ENCODE results near the gene PCDH9. TPM values are rescaled to one million over a fixed set of nuclear protein-coding genes. Genes with fewer than 3 reads are reported as not detected.

PCDH9 gene
- total RNA-seq, 1 donor from 2014 or later: 33.8 TPM

GRCh38 chr13:66506051-66506777 lies 723.9 kb downstream of the PCDH9 start:
- no peaks in the 10 kb centered on the region for H3K36me3 Mint-ChIP-seq (ENCODE audit: unreplicated experiment)
- H3K27ac Mint-ChIP-seq (ENCODE audit: unreplicated experiment): peak overlapping the region; percentile 83
- DNase-seq (ENCODE audit: extremely low spot score, unreplicated experiment): no peak
- H3K4me1 Mint-ChIP-seq (ENCODE audit: unreplicated experiment): peaks cover 35% of the 10 kb centered on the region
- peaks cover 3% of the 10 kb centered on the region for H3K9me3 Mint-ChIP-seq (ENCODE audit: unreplicated experiment)
- no peak for TF ChIP-seq CTCF (IDR thresholded peaks at IDR 0.05)
- no peaks in the 10 kb centered on the region for H3K27me3 Mint-ChIP-seq (ENCODE audit: unreplicated experiment)
- no peak overlapping the region for H3K4me3 Mint-ChIP-seq (ENCODE audit: unreplicated experiment)

- Mint-ChIP-seq H3K9me3 (ENCODE audit: unreplicated experiment) (no peaks in the 10 kb centered on the region), H3K4me3 (ENCODE audit: unreplicated experiment) (no peak overlapping the region), H3K27ac (ENCODE audit: unreplicated experiment) (no peak overlapping the region), H3K4me1 (ENCODE audit: unreplicated experiment) (peaks cover 37% of the 10 kb centered on the region), H3K36me3 (ENCODE audit: unreplicated experiment) (no peaks in the 10 kb centered on the region), H3K27me3 (ENCODE audit: unreplicated experiment) (no peaks in the 10 kb centered on the region)
- TF ChIP-seq CTCF (IDR thresholded peaks at IDR 0.05): no peak
- DNase-seq (ENCODE audit: extremely low spot score, unreplicated experiment): no peak
Observed at GRCh38 chr13:66503890-66504289, 726.2 kb downstream of the PCDH9 start.

GRCh38 chr13:66501181-66501580 lies 729.0 kb downstream of the PCDH9 start:
- peaks cover 5% of the 10 kb centered on the region for H3K9me3 Mint-ChIP-seq (ENCODE audit: unreplicated experiment)
- no peak for DNase-seq (ENCODE audit: extremely low spot score, unreplicated experiment)
- peaks cover 21% of the 10 kb centered on the region for H3K4me1 Mint-ChIP-seq (ENCODE audit: unreplicated experiment)
- H3K27ac Mint-ChIP-seq (ENCODE audit: unreplicated experiment): peak overlapping the region; percentile 56
- H3K27me3 Mint-ChIP-seq (ENCODE audit: unreplicated experiment): no peaks in the 10 kb centered on the region
- H3K36me3 Mint-ChIP-seq (ENCODE audit: unreplicated experiment): peaks cover 5% of the 10 kb centered on the region
- H3K4me3 Mint-ChIP-seq (ENCODE audit: unreplicated experiment): no peak overlapping the region
- no peak for TF ChIP-seq CTCF (IDR thresholded peaks at IDR 0.05)

GRCh38 chr13:66492479-66492878 lies 737.7 kb downstream of the PCDH9 start:
- Mint-ChIP-seq H3K4me1 (ENCODE audit: unreplicated experiment) (peaks cover 31% of the 10 kb centered on the region), H3K27ac (ENCODE audit: unreplicated experiment) (no peak overlapping the region), H3K36me3 (ENCODE audit: unreplicated experiment) (no peaks in the 10 kb centered on the region), H3K9me3 (ENCODE audit: unreplicated experiment) (no peaks in the 10 kb centered on the region), H3K27me3 (ENCODE audit: unreplicated experiment) (no peaks in the 10 kb centered on the region), H3K4me3 (ENCODE audit: unreplicated experiment) (no peak overlapping the region)
- peak; percentile 24 for TF ChIP-seq CTCF (IDR thresholded peaks at IDR 0.05)
- no peak for DNase-seq (ENCODE audit: extremely low spot score, unreplicated experiment)

- Mint-ChIP-seq H3K36me3 (ENCODE audit: unreplicated experiment) (no peaks in the 10 kb centered on the region), H3K27me3 (ENCODE audit: unreplicated experiment) (no peaks in the 10 kb centered on the region), H3K4me1 (ENCODE audit: unreplicated experiment) (peaks cover 31% of the 10 kb centered on the region), H3K27ac (ENCODE audit: unreplicated experiment) (no peak overlapping the region), H3K9me3 (ENCODE audit: unreplicated experiment) (no peaks in the 10 kb centered on the region), H3K4me3 (ENCODE audit: unreplicated experiment) (no peak overlapping the region)
- DNase-seq (ENCODE audit: extremely low spot score, unreplicated experiment): no peak
- no peak for TF ChIP-seq CTCF (IDR thresholded peaks at IDR 0.05)
Observed at GRCh38 chr13:66491251-66491650, 738.9 kb downstream of the PCDH9 start.
